Transverse colon (tissue), 4 donors: Measurements from ENCODE around the gene EFNA4.

ENCODE experiments used
- CTCF ChIP-seq, 5 experiments: fragments of 200-600 bp in 3 of 5; fragments of 450-650 bp in 2 of 5; sonication (generic) in 3 of 5; IDR thresholded peaks; 1 replicate in 2 of 5; 2 replicates in 3 of 5; pipeline ENCODE4 v1.5.1; 2016 to 2017; ENCODE audit warnings: antibody characterized with exemption in 5 of 5, inconsistent platforms in 3 of 5, mild to moderate bottlenecking in 2 of 5, moderate library complexity in 1 of 5
- EP300 ChIP-seq: sonication (generic); formaldehyde crosslinking; IDR thresholded peaks from one replicate; pipeline ENCODE4 v1.6.1; 2017; ENCODE audit warnings: antibody characterized with exemption, low read depth
- POLR2AphosphoS5 ChIP-seq, 3 donors: sonication (generic); formaldehyde crosslinking; IDR thresholded peaks; one replicate each; pipeline ENCODE4 v1.6.1; 2016; ENCODE audit warnings: antibody characterized with exemption in 3 of 3

DNA sequence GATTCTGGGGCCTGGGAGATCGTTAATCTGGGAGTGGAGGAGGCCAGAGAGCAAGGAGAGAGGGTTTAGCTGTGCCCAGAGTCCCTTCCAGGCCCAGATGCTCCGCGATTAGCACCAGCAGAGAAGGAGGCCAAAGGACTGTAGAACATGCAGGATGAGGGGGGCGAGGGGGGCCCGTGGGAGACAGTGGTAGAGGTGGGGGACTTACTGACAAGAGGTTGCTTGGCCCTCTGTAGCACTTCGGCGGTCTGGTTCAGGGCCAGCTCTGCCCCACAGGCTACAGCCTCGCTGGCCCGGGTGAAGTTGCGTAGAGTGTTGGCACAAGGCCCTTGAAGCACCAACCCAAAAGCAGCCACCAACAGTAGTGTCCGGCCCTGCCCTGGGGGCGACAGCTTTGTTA lies 30.7 kb upstream of the EFNA4 start:
- TF ChIP-seq EP300 = no peak
- no peak for TF ChIP-seq POLR2AphosphoS5 (IDR thresholded peaks at IDR 0.05)
- no peak for TF ChIP-seq CTCF (IDR thresholded peaks at IDR 0.05)
